Measurements from ENCODE around the gene DTNBP1. TPM values are rescaled to one million over a fixed set of nuclear protein-coding genes. Genes with fewer than 3 reads are reported as not detected.

Gene DTNBP1
- total RNA-seq, 1 donor from 2014 or later, result 20.1 TPM

GRCh38 chr6:15475872-15476271, 187.0 kb downstream of the DTNBP1 start:
- TF ChIP-seq CTCF (IDR thresholded peaks at IDR 0.05), result no peak
- H3K4me3 Mint-ChIP-seq (ENCODE audit: unreplicated experiment), result no peak overlapping the region
- no peak for DNase-seq (ENCODE audit: extremely low spot score, unreplicated experiment)
- H3K4me1 Mint-ChIP-seq (ENCODE audit: unreplicated experiment), result peaks cover 37% of the 10 kb centered on the region
- H3K9me3 Mint-ChIP-seq (ENCODE audit: unreplicated experiment), result no peaks in the 10 kb centered on the region
- H3K27ac Mint-ChIP-seq (ENCODE audit: unreplicated experiment), result no peak overlapping the region
- H3K36me3 Mint-ChIP-seq (ENCODE audit: unreplicated experiment), result peaks cover 16% of the 10 kb centered on the region
- H3K27me3 Mint-ChIP-seq (ENCODE audit: unreplicated experiment), result no peaks in the 10 kb centered on the region

GRCh38 chr6:15475261-15475660, 187.6 kb downstream of the DTNBP1 start:
- Mint-ChIP-seq H3K4me3 (ENCODE audit: unreplicated experiment) (no peak overlapping the region), H3K9me3 (ENCODE audit: unreplicated experiment) (no peaks in the 10 kb centered on the region), H3K27me3 (ENCODE audit: unreplicated experiment) (no peaks in the 10 kb centered on the region), H3K4me1 (ENCODE audit: unreplicated experiment) (peaks cover 37% of the 10 kb centered on the region), H3K36me3 (ENCODE audit: unreplicated experiment) (peaks cover 16% of the 10 kb centered on the region), H3K27ac (ENCODE audit: unreplicated experiment) (no peak overlapping the region)
- TF ChIP-seq CTCF (IDR thresholded peaks at IDR 0.05), result no peak
- DNase-seq (ENCODE audit: extremely low spot score, unreplicated experiment), result no peak

- H3K4me1 Mint-ChIP-seq (ENCODE audit: unreplicated experiment), result peaks cover 33% of the 10 kb centered on the region
- no peak for TF ChIP-seq CTCF (IDR thresholded peaks at IDR 0.05)
- H3K36me3 Mint-ChIP-seq (ENCODE audit: unreplicated experiment), result peaks cover 14% of the 10 kb centered on the region
- no peaks in the 10 kb centered on the region for H3K9me3 Mint-ChIP-seq (ENCODE audit: unreplicated experiment)
- DNase-seq (ENCODE audit: extremely low spot score, unreplicated experiment), result no peak
- no peak overlapping the region for H3K4me3 Mint-ChIP-seq (ENCODE audit: unreplicated experiment)
- H3K27me3 Mint-ChIP-seq (ENCODE audit: unreplicated experiment), result no peaks in the 10 kb centered on the region
- no peak overlapping the region for H3K27ac Mint-ChIP-seq (ENCODE audit: unreplicated experiment)
Observed at GRCh38 chr6:15474196-15474595, 188.6 kb downstream of the DTNBP1 start.

- no peak for DNase-seq (ENCODE audit: extremely low spot score, unreplicated experiment)
- H3K4me3 Mint-ChIP-seq (ENCODE audit: unreplicated experiment), result no peak overlapping the region
- peaks cover 33% of the 10 kb centered on the region for H3K4me1 Mint-ChIP-seq (ENCODE audit: unreplicated experiment)
- no peak overlapping the region for H3K27ac Mint-ChIP-seq (ENCODE audit: unreplicated experiment)
- no peaks in the 10 kb centered on the region for H3K9me3 Mint-ChIP-seq (ENCODE audit: unreplicated experiment)
- H3K36me3 Mint-ChIP-seq (ENCODE audit: unreplicated experiment), result peaks cover 16% of the 10 kb centered on the region
- H3K27me3 Mint-ChIP-seq (ENCODE audit: unreplicated experiment), result no peaks in the 10 kb centered on the region
- no peak for TF ChIP-seq CTCF (IDR thresholded peaks at IDR 0.05)
Observed at GRCh38 chr6:15473741-15474161, 189.1 kb downstream of the DTNBP1 start.

GRCh38 chr6:15473174-15473573, 189.7 kb downstream of the DTNBP1 start:
- no peak for DNase-seq (ENCODE audit: extremely low spot score, unreplicated experiment)
- no peak overlapping the region for H3K4me3 Mint-ChIP-seq (ENCODE audit: unreplicated experiment)
- H3K27me3 Mint-ChIP-seq (ENCODE audit: unreplicated experiment), result no peaks in the 10 kb centered on the region
- H3K36me3 Mint-ChIP-seq (ENCODE audit: unreplicated experiment), result peaks cover 21% of the 10 kb centered on the region
- TF ChIP-seq CTCF (IDR thresholded peaks at IDR 0.05), result no peak
- H3K4me1 Mint-ChIP-seq (ENCODE audit: unreplicated experiment), result peaks cover 33% of the 10 kb centered on the region
- no peaks in the 10 kb centered on the region for H3K9me3 Mint-ChIP-seq (ENCODE audit: unreplicated experiment)
- no peak overlapping the region for H3K27ac Mint-ChIP-seq (ENCODE audit: unreplicated experiment)
